Activated B cell treated with CpG ODN at 0.5 μM for 24 hours (primary cell): Measurements from ENCODE around the gene MECR. TPM values are rescaled to one million over a fixed set of nuclear protein-coding genes. Genes with fewer than 3 reads are reported as not detected.

ENCODE experiments used
- ATAC-seq: fragments of 200-7000 bp; cut with Tn5 transposase; one replicate; pipeline ENCODE4 v1.10.0; 2021; ENCODE audit warnings: low read depth, mild to moderate bottlenecking, moderate library complexity
- CTCF ChIA-PET: fragments of 350-600 bp; sonication (Branson Sonifier 250); formaldehyde crosslinking; loops from one replicate; lab custom pipeline; 2021; ENCODE audit warnings: antibody characterized with exemption; lab: Charles Lee
- POLR2A ChIA-PET: fragments of 350-600 bp; sonication (Branson Sonifier 250); formaldehyde crosslinking; loops from one replicate; lab custom pipeline; 2021; ENCODE audit warnings: antibody characterized with exemption; lab: Charles Lee
- DNase-seq: peaks from one replicate; pipeline ENCODE4 v3.0.0; 2022
- H3K27ac Mint-ChIP-seq: one replicate; pipeline ENCODE4 v1.8.0; 2020; ENCODE audit warnings: mixed read lengths
- H3K27me3 Mint-ChIP-seq: one replicate; pipeline ENCODE4 v1.8.0; 2021; ENCODE audit warnings: mixed read lengths
- H3K36me3 Mint-ChIP-seq: one replicate; pipeline ENCODE4 v1.8.0; 2021; ENCODE audit warnings: low read depth, mixed read lengths
- H3K4me1 Mint-ChIP-seq: one replicate; pipeline ENCODE4 v1.8.0; 2021; ENCODE audit warnings: mixed read lengths
- H3K4me3 Mint-ChIP-seq: one replicate; pipeline ENCODE4 v1.8.0; 2020; ENCODE audit warnings: mild to moderate bottlenecking, mixed read lengths
- H3K9me3 Mint-ChIP-seq: one replicate; pipeline ENCODE4 v1.8.0; 2020; ENCODE audit warnings: mixed read lengths
- intact Hi-C: fragments of 100-400 bp; cut with micrococcal nuclease; formaldehyde crosslinking; loops from one replicate; pipeline ENCODE4 v1.15.1; 2024
- total RNA-seq: library from RNA; stranded (reverse); gene quantifications from 2 replicates; pipeline ENCODE4 v1.2.3, GENCODE V29; 2022
- TF ChIP-seq, protein P1 (sequence below): fragments of 200-600 bp; IDR thresholded peaks from one replicate; pipeline ENCODE4 v1.8.0; 2022; ENCODE audit warnings: antibody characterized with exemption, mild to moderate bottlenecking

MECR gene
- total RNA-seq, 1 donor from 2014 or later: 18.7 TPM

DNA sequence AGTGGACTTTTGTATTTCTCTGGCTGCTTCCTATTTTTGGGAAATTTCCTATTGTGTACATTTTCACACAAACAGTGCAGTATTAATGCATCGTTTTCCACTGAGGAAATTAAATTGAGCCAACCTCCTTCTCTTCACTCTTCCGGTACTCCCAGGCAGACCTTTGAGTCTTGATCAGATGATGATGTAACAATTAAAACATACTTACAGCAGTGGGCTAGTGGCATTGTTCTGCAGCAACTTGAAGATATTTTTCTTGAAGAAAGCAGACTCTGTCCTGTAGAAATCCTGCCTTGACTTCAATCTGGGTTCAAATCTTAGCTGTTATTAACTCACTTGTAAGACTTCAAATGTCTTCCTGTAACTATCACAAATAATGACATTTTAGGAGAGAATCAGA lies 88.0 kb downstream of the MECR start:
- H3K27ac Mint-ChIP-seq: no peak overlapping the region
- ATAC-seq: no peak
- CTCF ChIA-PET: no interaction called here
- H3K4me1 Mint-ChIP-seq: no peaks in the 10 kb centered on the region
- POLR2A ChIA-PET: no interaction called here
- no peaks in the 10 kb centered on the region for H3K9me3 Mint-ChIP-seq
- no peak overlapping the region for H3K4me3 Mint-ChIP-seq
- intact Hi-C loops: no loop called here
- H3K36me3 Mint-ChIP-seq: peaks cover 30% of the 10 kb centered on the region
- DNase-seq: no peak
- H3K27me3 Mint-ChIP-seq: no peaks in the 10 kb centered on the region
- TF ChIP-seq, protein P1, sequence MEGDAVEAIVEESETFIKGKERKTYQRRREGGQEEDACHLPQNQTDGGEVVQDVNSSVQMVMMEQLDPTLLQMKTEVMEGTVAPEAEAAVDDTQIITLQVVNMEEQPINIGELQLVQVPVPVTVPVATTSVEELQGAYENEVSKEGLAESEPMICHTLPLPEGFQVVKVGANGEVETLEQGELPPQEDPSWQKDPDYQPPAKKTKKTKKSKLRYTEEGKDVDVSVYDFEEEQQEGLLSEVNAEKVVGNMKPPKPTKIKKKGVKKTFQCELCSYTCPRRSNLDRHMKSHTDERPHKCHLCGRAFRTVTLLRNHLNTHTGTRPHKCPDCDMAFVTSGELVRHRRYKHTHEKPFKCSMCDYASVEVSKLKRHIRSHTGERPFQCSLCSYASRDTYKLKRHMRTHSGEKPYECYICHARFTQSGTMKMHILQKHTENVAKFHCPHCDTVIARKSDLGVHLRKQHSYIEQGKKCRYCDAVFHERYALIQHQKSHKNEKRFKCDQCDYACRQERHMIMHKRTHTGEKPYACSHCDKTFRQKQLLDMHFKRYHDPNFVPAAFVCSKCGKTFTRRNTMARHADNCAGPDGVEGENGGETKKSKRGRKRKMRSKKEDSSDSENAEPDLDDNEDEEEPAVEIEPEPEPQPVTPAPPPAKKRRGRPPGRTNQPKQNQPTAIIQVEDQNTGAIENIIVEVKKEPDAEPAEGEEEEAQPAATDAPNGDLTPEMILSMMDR: no peak

Other genes with a start within 250 kb of the MECR start
- not detected in 2 replicates for gene TMEM200B, start 107.0 kb downstream of the MECR start, total RNA-seq
- gene SRSF4, start 49.0 kb downstream of the MECR start, total RNA-seq: 80.3 and 92.6 TPM in 2 replicates
- gene PTPRU, start 5.6 kb upstream of the MECR start, total RNA-seq: 0.24 TPM in 1 of 2 replicates, not detected in the other